AG09309 (cell line): ENCODE measurements around the gene DDX20.

ENCODE experiments used
- DNase-seq: peaks from one replicate; pipeline ENCODE4 v3.0.0-alpha.2; 2010; ENCODE audit warnings: low read depth
- H3K4me3 ChIP-seq: 2 replicates; pipeline ENCODE4 v1.5.1; 2011; ENCODE audit warnings: mild to moderate bottlenecking, low read depth, low read length, moderate library complexity; ENCODE audit not compliant: control insufficient read depth
- CTCF ChIP-seq: IDR thresholded peaks from 2 replicates; pipeline ENCODE4 v1.5.1; 2011; ENCODE audit warnings: mild to moderate bottlenecking, low read depth, low read length, inconsistent platforms; ENCODE audit not compliant: insufficient read depth, control insufficient read depth; ENCODE audit errors: missing control alignments

The DDX20 gene

GRCh38 chr1:111736548-111737215 lies 19.0 kb upstream of the DDX20 start:
- no peak for TF ChIP-seq CTCF
- no peak for DNase-seq
- H3K4me3 ChIP-seq: no peak overlapping the region

GRCh38 chr1:111737216-111738132 lies 18.2 kb upstream of the DDX20 start:
- H3K4me3 ChIP-seq: no peak overlapping the region; the same call in 1 of the 2 replicates
- no peak for TF ChIP-seq CTCF
- DNase-seq: no peak

- DNase-seq: no peak
- no peak for TF ChIP-seq CTCF
- peak overlapping the region; percentile 50 for H3K4me3 ChIP-seq
These were observed 17.6 kb upstream of the DDX20 start for GRCh38 chr1:111738133-111738435.

GRCh38 chr1:111738436-111739193 lies 17.1 kb upstream of the DDX20 start:
- no peak for DNase-seq
- TF ChIP-seq CTCF: no peak

GRCh38 chr1:111739194-111739924 lies 16.3 kb upstream of the DDX20 start, which contains the start of gene INKA2:
TSS of gene INKA2 (minus strand) at chr1:111739395. CDS start at chr1:111739242, 153 bp downstream.
- no peak for DNase-seq
- TF ChIP-seq CTCF: no peak
- H3K4me3 ChIP-seq: peak within 1 kb of the TSS; percentile 50

More at GRCh38 chr1:111738436-111739193, 17.1 kb upstream of the DDX20 start:
- H3K4me3 ChIP-seq: peak overlapping the region; percentile 50
